ENCODE results near the gene FSCN2. TPM values are rescaled to one million over a fixed set of nuclear protein-coding genes. Genes with fewer than 3 reads are reported as not detected.

FSCN2 gene
- total and polyA plus RNA-seq, 7 donors: 0.08 to 0.71 (median 0.11) TPM; not detected in 1

DNA sequence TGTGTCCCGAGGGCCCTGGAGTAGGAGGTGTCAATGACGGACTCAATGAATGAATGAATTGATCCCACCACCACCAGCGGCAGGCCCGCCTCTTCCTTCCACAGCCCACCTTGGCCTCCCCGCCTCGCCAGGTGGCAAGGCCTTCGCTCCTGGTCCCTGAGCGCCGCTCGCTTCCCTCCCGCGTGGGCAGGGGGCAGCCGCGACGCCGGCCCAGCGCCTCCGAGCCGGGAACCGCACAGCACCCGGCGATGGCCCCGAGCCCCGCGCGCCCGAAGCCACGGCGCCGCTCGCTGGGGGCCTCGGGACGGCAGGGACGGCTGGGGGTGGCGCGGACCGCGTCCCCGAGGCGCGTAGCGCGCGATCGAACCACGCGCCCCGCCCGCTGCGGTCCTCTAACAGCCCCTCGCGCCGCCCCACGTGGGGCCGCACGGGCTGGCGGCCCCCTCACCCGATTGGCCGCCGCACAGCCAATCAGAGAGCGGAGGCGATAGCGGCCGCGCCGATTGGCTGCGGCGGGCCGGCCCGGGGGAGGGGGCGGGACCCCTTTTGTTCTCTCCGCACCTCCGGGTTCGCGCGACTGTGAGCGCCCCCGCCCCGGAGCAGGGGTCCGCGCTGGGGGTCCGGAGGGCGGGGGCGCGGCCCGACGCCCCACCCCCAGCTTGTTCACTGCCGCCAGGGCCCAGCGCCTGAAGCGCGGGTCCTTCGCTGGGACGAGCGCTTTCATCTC is 46.9 kb upstream of the FSCN2 start:
- peak; percentile 83 to 89 for DNase-seq
- intact Hi-C loops (cut with DNase I): loop anchor here in 1 of 2 donors (5.0 kb wide), 3 partner anchors 79 to 224 kb away; no protein-coding TSS in a partner anchor
- 6 to 15% (median 7%) methylated on average over 38 to 94 of the region's 94 CpGs for WGBS, 3 donors
- ATAC-seq: peak; percentile 73 to 79 (median 75)
- H3K36me3 ChIP-seq (ENCODE audit: insufficient read depth in 1 of 2, low read depth in 1 of 2): no peaks in the 10 kb centered on the region
- H3K4me1 ChIP-seq: peaks cover 27% of the 10 kb centered on the region
- TF ChIP-seq CTCF (IDR thresholded peaks at IDR 0.05): no peak
- H3K9me3 ChIP-seq: no peaks in the 10 kb centered on the region
- H3K27me3 ChIP-seq (ENCODE audit: insufficient read depth in 3 of 3, low read length in 2 of 3): no peaks in the 10 kb centered on the region
- peak overlapping the region; percentile 64 for H3K27ac ChIP-seq
- peak overlapping the region; percentile 70 for H3K4me3 ChIP-seq

DNA sequence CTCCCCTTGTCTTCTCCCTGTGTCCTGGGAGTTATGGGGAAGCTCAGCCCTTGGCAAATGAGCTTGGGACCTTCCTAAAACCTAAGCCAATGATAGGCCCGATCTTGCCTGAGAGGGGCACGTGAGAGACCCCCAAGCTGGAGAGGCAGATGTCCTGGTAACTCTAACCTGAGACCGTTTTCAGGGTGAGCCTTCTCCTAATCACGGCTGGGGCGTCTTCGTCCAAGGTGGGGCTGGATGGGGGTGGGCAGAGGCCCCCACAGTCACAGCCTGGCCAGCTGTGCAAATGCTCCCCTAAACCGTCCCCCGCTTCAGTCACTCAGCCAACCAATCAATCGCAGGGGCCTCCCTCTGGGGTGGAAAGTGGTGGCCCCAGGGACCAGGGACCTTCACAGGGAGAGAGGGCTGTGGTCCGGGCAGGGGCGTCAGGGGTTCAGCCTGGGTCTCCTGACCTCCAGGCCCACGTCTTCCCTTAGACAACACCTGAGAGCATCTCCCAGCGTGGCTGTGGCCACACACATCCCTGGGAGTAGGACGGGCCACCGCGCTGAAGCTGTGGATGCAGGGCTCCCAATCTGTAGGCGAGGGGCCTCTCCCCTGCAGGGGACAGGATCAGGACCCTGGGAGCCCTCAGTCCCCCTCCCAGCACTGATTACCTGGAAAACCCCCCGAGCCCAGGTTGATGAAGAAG is 46.2 kb upstream of the FSCN2 start:
- Histone ChIP-seq H3K27me3 (ENCODE audit: insufficient read depth in 3 of 3, low read length in 2 of 3) (no peaks in the 10 kb centered on the region), H3K9me3 (no peaks in the 10 kb centered on the region), H3K36me3 (ENCODE audit: insufficient read depth in 1 of 2, low read depth in 1 of 2) (no peaks in the 10 kb centered on the region), H3K4me1 (peaks cover 27% of the 10 kb centered on the region), H3K4me3 (peak overlapping the region; percentile 70), H3K27ac (peak overlapping the region; percentile 64)
- intact Hi-C loops (cut with DNase I): loop anchor here in 1 of 2 donors (5.0 kb wide), 3 partner anchors 80 to 225 kb away; no protein-coding TSS in a partner anchor
- no peak for TF ChIP-seq CTCF (IDR thresholded peaks at IDR 0.05)
- no peak for ATAC-seq
- 70 to 76% (median 74%) methylated on average over 18 of the region's 18 CpGs for WGBS, 3 donors
- no peak for DNase-seq

- Histone ChIP-seq H3K4me1 (peaks cover 31% of the 10 kb centered on the region), H3K9me3 (no peaks in the 10 kb centered on the region), H3K4me3 (peak overlapping the region; percentile 64), H3K27me3 (ENCODE audit: insufficient read depth in 3 of 3, low read length in 2 of 3) (no peaks in the 10 kb centered on the region), H3K36me3 (ENCODE audit: insufficient read depth in 1 of 2, low read depth in 1 of 2) (no peaks in the 10 kb centered on the region), H3K27ac (peak overlapping the region; percentile 81)
- TF ChIP-seq CTCF (IDR thresholded peaks at IDR 0.05): no peak
- DNase-seq: no peak
- no peak for ATAC-seq
- WGBS, 3 donors: 66 to 76% (median 73%) methylated on average over 11 of the region's 11 CpGs
- intact Hi-C loops (cut with DNase I): loop anchor here in 1 of 2 donors (5.0 kb wide), 3 partner anchors 80 to 225 kb away; no protein-coding TSS in a partner anchor
Observed at GRCh38 chr17:81482673-81483072, 45.5 kb upstream of the FSCN2 start.

- Histone ChIP-seq H3K4me3 (peak overlapping the region; percentile 64), H3K27ac (peak overlapping the region; percentile 81), H3K4me1 (peaks cover 31% of the 10 kb centered on the region), H3K27me3 (ENCODE audit: insufficient read depth in 3 of 3, low read length in 2 of 3) (no peaks in the 10 kb centered on the region), H3K9me3 (no peaks in the 10 kb centered on the region), H3K36me3 (ENCODE audit: insufficient read depth in 1 of 2, low read depth in 1 of 2) (no peaks in the 10 kb centered on the region)
- 31 to 54% (median 35%) methylated on average over 28 to 29 of the region's 29 CpGs for WGBS, 3 donors
- peak; percentile 62 to 82 for DNase-seq
- peak; percentile 28 to 56 (median 34) for ATAC-seq
- intact Hi-C loops (cut with DNase I): loop anchor here in 1 of 2 donors (5.0 kb wide), 3 partner anchors 81 to 226 kb away; no protein-coding TSS in a partner anchor
- TF ChIP-seq CTCF (IDR thresholded peaks at IDR 0.05): no peak
Observed at GRCh38 chr17:81483085-81483861, 44.9 kb upstream of the FSCN2 start.
